ENCODE results near the gene NRK.

DNA sequence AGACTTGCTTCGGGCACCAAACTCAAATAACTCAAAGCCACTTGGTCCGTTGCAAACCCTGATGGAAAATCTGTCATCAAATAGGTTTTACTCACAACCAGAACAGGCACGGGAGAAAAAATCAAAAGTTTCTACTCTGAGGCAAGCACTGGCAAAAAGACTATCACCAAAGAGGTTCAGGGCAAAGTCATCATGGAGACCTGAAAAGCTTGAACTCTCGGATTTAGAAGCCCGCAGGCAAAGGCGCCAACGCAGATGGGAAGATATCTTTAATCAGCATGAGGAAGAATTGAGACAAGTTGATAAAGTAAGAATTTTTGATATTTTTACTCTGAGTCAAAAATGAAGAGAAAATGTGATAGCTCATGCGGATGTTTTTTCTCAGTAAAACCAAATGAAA, 87.2 kb downstream of the NRK start:
- TF ChIP-seq, protein P1, sequence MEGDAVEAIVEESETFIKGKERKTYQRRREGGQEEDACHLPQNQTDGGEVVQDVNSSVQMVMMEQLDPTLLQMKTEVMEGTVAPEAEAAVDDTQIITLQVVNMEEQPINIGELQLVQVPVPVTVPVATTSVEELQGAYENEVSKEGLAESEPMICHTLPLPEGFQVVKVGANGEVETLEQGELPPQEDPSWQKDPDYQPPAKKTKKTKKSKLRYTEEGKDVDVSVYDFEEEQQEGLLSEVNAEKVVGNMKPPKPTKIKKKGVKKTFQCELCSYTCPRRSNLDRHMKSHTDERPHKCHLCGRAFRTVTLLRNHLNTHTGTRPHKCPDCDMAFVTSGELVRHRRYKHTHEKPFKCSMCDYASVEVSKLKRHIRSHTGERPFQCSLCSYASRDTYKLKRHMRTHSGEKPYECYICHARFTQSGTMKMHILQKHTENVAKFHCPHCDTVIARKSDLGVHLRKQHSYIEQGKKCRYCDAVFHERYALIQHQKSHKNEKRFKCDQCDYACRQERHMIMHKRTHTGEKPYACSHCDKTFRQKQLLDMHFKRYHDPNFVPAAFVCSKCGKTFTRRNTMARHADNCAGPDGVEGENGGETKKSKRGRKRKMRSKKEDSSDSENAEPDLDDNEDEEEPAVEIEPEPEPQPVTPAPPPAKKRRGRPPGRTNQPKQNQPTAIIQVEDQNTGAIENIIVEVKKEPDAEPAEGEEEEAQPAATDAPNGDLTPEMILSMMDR (conservative IDR thresholded peaks at IDR 0.05 in 1 of 2, IDR thresholded peaks at IDR 0.05 in 1 of 2; ENCODE audit: extremely low read depth in 1 of 2, insufficient read depth in 1 of 2, low read depth in 1 of 2, low read length in 2 of 2) = no peak
- TF ChIP-seq EZH2 (IDR thresholded peaks at IDR 0.05; ENCODE audit: borderline replicate concordance, low read length) = no peak
